GM12878 (cell line): ENCODE measurements around the gene SEL1L3.

Source experiments
- BRCA1 ChIP-seq: IDR thresholded peaks from 2 replicates; pipeline ENCODE4 v1.6.1; 2011; ENCODE audit warnings: low read depth, low read length, improper control_type of control experiment
- DPF2 ChIP-seq: fragments of 450-650 bp; IDR thresholded peaks from 2 replicates; pipeline ENCODE4 v1.6.1; 2017; ENCODE audit warnings: mild to moderate bottlenecking
- EP300 ChIP-seq, 2 experiments: fragments of 150-350 bp in 1 of 2; IDR thresholded peaks; 2 replicates each; pipeline ENCODE4 v1.6.1; 2011 to 2012; ENCODE audit warnings: low read depth in 2 of 2, low read length in 2 of 2, borderline replicate concordance in 1 of 2, improper control_type of control experiment in 1 of 2, inconsistent platforms in 1 of 2; ENCODE audit not compliant: control insufficient read depth in 1 of 2
- ZNF274 ChIP-seq: IDR thresholded peaks from one replicate; pipeline ENCODE4 v1.8.0; 2011; ENCODE audit not compliant: insufficient read length, insufficient read depth
- ZZZ3 ChIP-seq: IDR thresholded peaks from 2 replicates; pipeline ENCODE4 v1.6.1; 2011; ENCODE audit warnings: low read depth; ENCODE audit not compliant: control insufficient read depth, insufficient read length
- TF ChIP-seq, protein P1 (sequence below), 3 experiments: IDR thresholded peaks in 2 of 3; conservative IDR thresholded peaks in 1 of 3; 2 replicates each; pipeline ENCODE4 v1.5.1; 2011; ENCODE audit warnings: low read depth in 3 of 3, low read length in 3 of 3, mild to moderate bottlenecking in 3 of 3, control low read depth in 2 of 3, moderate library complexity in 2 of 3, inconsistent platforms in 1 of 3, mixed read lengths in 1 of 3; ENCODE audit not compliant: control insufficient read depth in 2 of 3, insufficient read depth in 1 of 3; ENCODE audit errors: extremely low read depth in 1 of 3

DNA sequence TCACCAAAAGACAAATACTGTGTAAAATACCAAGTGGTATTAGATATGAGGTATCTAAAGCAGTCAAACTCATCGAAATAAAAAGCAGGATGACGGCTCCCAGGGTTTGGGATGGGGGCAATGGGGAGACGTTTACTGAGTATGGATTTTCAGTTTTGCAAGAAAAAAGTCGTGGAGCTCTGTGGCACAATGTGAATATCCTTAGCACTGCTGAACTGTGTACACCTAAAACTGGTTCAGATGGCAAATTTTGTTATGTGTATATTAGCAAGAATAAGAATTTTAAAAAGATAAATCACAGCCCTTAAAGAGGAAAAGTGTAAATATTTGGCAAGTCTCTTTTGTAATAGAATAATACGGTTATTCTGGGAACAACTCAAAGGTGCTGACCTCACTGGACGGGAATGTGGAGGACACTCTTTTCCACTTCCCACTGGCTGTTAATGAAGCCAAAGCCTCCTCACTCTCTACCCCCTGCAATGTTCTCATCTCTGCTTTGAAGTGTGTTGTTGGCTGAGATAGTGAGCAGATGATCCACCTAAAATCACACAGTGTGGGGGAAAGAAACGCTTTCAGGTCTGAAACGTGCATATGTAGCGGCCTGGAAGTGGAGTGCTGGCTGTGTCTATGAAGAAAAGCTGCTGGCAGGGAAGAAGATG lies 49.2 kb downstream of the SEL1L3 start:
- TF ChIP-seq ZNF274 = no peak
- no peak for TF ChIP-seq EP300 (IDR thresholded peaks at IDR 0.05; ENCODE audit: borderline replicate concordance in 1 of 2, control insufficient read depth in 1 of 2, low read depth in 2 of 2, low read length in 2 of 2)
- TF ChIP-seq, protein P1, sequence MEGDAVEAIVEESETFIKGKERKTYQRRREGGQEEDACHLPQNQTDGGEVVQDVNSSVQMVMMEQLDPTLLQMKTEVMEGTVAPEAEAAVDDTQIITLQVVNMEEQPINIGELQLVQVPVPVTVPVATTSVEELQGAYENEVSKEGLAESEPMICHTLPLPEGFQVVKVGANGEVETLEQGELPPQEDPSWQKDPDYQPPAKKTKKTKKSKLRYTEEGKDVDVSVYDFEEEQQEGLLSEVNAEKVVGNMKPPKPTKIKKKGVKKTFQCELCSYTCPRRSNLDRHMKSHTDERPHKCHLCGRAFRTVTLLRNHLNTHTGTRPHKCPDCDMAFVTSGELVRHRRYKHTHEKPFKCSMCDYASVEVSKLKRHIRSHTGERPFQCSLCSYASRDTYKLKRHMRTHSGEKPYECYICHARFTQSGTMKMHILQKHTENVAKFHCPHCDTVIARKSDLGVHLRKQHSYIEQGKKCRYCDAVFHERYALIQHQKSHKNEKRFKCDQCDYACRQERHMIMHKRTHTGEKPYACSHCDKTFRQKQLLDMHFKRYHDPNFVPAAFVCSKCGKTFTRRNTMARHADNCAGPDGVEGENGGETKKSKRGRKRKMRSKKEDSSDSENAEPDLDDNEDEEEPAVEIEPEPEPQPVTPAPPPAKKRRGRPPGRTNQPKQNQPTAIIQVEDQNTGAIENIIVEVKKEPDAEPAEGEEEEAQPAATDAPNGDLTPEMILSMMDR (IDR thresholded peaks at IDR 0.05 in 2 of 3, conservative IDR thresholded peaks at IDR 0.05 in 1 of 3; ENCODE audit: control insufficient read depth in 2 of 3, extremely low read depth in 1 of 3, insufficient read depth in 1 of 3, low read depth in 3 of 3, low read length in 3 of 3) = no peak
- no peak for TF ChIP-seq ZZZ3
- no peak for TF ChIP-seq BRCA1
- TF ChIP-seq DPF2 = no peak
